HepG2 (cell line): ENCODE data around the gene FLYWCH1.
"Not testable (repeated sequence)": the region's sequence is repeated elsewhere in the genome, so short reads cannot be mapped to it uniquely, and the experiment has no call there.

Experiments used
- CTCF ChIP-seq: sonication (generic); formaldehyde crosslinking; IDR thresholded peaks from 2 replicates; pipeline ENCODE4 v1.5.0; 2020; ENCODE audit warnings: mild to moderate bottlenecking, missing genetic modification reagents, moderate library complexity
- HIC2 ChIP-seq: sonication (generic); formaldehyde crosslinking; IDR thresholded peaks from 2 replicates; pipeline ENCODE4 v1.9.0; 2022; ENCODE audit warnings: low read depth, missing genetic modification reagents
- ZFX ChIP-seq: sonication (generic); formaldehyde crosslinking; IDR thresholded peaks from 2 replicates; pipeline ENCODE4 v1.4.0; 2020; ENCODE audit warnings: mild to moderate bottlenecking, low read depth, missing genetic modification reagents, moderate library complexity
- TF ChIP-seq, protein P1 (sequence below): sonication (generic); formaldehyde crosslinking; IDR thresholded peaks from 2 replicates; pipeline ENCODE4 v1.4.0; 2020; ENCODE audit warnings: low read depth, mild to moderate bottlenecking, missing genetic modification reagents

GRCh38 chr16:2931231-2931914, 19.6 kb downstream of the FLYWCH1 start:
- TF ChIP-seq ZFX; CTCF (CRISPR knock-in tag); HIC2 (CRISPR knock-in tag): not testable (repeated sequence)
- TF ChIP-seq, protein P1, sequence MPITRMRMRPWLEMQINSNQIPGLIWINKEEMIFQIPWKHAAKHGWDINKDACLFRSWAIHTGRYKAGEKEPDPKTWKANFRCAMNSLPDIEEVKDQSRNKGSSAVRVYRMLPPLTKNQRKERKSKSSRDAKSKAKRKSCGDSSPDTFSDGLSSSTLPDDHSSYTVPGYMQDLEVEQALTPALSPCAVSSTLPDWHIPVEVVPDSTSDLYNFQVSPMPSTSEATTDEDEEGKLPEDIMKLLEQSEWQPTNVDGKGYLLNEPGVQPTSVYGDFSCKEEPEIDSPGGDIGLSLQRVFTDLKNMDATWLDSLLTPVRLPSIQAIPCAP (CRISPR knock-in tag), result not testable (repeated sequence)
